ENCODE results near the gene NOL8. TPM values are rescaled to one million over a fixed set of nuclear protein-coding genes. Genes with fewer than 3 reads are reported as not detected.

NOL8 gene
- total RNA-seq, 1 experiment from 2014 or later = 22.3 TPM

Other genes with a start within 250 kb of the NOL8 start
- gene SPTLC1, start 209.9 kb downstream of the NOL8 start, total RNA-seq (2014; rRNA removed; shearing (Covaris generic); ENCODE audit: low replicate concordance) = 35.3 and 42.1 TPM in 2 replicates
- 283 and 306 TPM in 2 replicates for gene IARS1, start 31.7 kb downstream of the NOL8 start, total RNA-seq (2014; rRNA removed; shearing (Covaris generic); ENCODE audit: low replicate concordance)
- 16.2 and 37.6 TPM in 2 replicates for gene CENPP, start 603 bp upstream of the NOL8 start, total RNA-seq (2014; rRNA removed; shearing (Covaris generic); ENCODE audit: low replicate concordance)
- gene OGN, start 79.2 kb upstream of the NOL8 start, total RNA-seq (2014; rRNA removed; shearing (Covaris generic); ENCODE audit: low replicate concordance) = 0.33 TPM in 1 of 2 replicates, not detected in the other
- gene OMD, start 99.1 kb upstream of the NOL8 start, total RNA-seq (2014; rRNA removed; shearing (Covaris generic); ENCODE audit: low replicate concordance) = not detected in 2 replicates
- gene ASPN, start 157.2 kb upstream of the NOL8 start, total RNA-seq (2014; rRNA removed; shearing (Covaris generic); ENCODE audit: low replicate concordance) = not detected in 2 replicates
- gene ECM2, start 210.6 kb upstream of the NOL8 start, total RNA-seq (2014; rRNA removed; shearing (Covaris generic); ENCODE audit: low replicate concordance) = 0.95 TPM in 1 of 2 replicates, not detected in the other